HCT116 (cell line): Measurements from ENCODE around the gene AVPR1B.
"Not testable (repeated sequence)": the region's sequence is repeated elsewhere in the genome, so short reads cannot be mapped to it uniquely, and the experiment has no call there.

Source experiments
- JUND ChIP-seq: IDR thresholded peaks from 2 replicates; pipeline ENCODE4 v1.6.1; 2012
- POLR2A ChIP-seq: IDR thresholded peaks from 2 replicates; pipeline ENCODE4 v1.7.0; 2011; ENCODE audit warnings: borderline replicate concordance; ENCODE audit not compliant: insufficient read depth, insufficient read length; ENCODE audit errors: extremely low read depth
- POLR2AphosphoS5 ChIP-seq: IDR thresholded peaks from 2 replicates; pipeline ENCODE4 v1.6.1; 2011; ENCODE audit warnings: mild to moderate bottlenecking, low read depth, low read length, moderate library complexity
- SP1 ChIP-seq: IDR thresholded peaks from 2 replicates; pipeline ENCODE4 v1.6.1; 2012; ENCODE audit warnings: low read depth
- SRF ChIP-seq: IDR thresholded peaks from 2 replicates; pipeline ENCODE4 v1.6.1; 2012; ENCODE audit warnings: low read depth
- YY1 ChIP-seq: IDR thresholded peaks from 2 replicates; pipeline ENCODE4 v1.6.1; 2011; ENCODE audit warnings: low read length, low read depth, moderate library complexity, mild to moderate bottlenecking; ENCODE audit not compliant: insufficient replicate concordance; ENCODE audit errors: extremely low read depth
- ZFX ChIP-seq: fragments of 450-650 bp; IDR thresholded peaks from 2 replicates; pipeline ENCODE4 v1.6.1; 2017
- ZNF274 ChIP-seq: fragments of 200-500 bp; sonication (Bioruptor generic); IDR thresholded peaks from 2 replicates; pipeline ENCODE4 v1.6.1; 2014; ENCODE audit warnings: mild to moderate bottlenecking, low read depth, low read length, inconsistent platforms
- TF ChIP-seq, protein P1 (sequence below), 3 experiments: fragments of 200-600 bp in 1 of 3; sonication (generic) in 1 of 3; IDR thresholded peaks in 2 of 3; conservative IDR thresholded peaks in 1 of 3; 2 replicates each; pipeline ENCODE4 v1.5.1; 2012 to 2017; ENCODE audit warnings: low read depth in 2 of 3, low read length in 2 of 3, antibody characterized with exemption in 1 of 3, borderline replicate concordance in 1 of 3, control low read depth in 1 of 3, mild to moderate bottlenecking in 1 of 3, mixed read lengths in 1 of 3, mixed run types in 1 of 3, moderate library complexity in 1 of 3; ENCODE audit not compliant: insufficient read depth in 1 of 3

DNA sequence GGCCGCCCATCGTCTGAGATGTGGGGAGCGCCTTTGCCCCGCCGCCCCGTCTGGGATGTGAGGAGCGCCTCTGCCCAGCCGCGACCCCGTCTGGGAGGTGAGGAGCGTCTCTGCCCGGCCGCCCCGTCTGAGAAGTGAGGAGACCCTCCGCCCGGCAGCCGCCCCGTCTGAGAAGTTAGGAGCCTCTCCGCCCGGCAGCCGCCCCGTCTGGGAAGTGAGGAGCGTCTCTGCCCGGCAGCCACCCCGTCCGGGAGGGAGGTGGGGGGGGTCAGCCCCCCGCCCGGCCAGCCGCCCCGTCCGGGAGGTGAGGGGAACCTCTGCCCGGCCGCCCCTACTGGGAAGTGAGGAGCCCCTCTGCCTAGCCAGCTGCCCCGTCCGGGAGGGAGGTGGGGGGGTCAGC lies 53.2 kb downstream of the AVPR1B start:
- TF ChIP-seq YY1, JUND, SRF, POLR2A, ZFX, SP1, ZNF274, POLR2AphosphoS5: not testable (repeated sequence)
- TF ChIP-seq, protein P1, sequence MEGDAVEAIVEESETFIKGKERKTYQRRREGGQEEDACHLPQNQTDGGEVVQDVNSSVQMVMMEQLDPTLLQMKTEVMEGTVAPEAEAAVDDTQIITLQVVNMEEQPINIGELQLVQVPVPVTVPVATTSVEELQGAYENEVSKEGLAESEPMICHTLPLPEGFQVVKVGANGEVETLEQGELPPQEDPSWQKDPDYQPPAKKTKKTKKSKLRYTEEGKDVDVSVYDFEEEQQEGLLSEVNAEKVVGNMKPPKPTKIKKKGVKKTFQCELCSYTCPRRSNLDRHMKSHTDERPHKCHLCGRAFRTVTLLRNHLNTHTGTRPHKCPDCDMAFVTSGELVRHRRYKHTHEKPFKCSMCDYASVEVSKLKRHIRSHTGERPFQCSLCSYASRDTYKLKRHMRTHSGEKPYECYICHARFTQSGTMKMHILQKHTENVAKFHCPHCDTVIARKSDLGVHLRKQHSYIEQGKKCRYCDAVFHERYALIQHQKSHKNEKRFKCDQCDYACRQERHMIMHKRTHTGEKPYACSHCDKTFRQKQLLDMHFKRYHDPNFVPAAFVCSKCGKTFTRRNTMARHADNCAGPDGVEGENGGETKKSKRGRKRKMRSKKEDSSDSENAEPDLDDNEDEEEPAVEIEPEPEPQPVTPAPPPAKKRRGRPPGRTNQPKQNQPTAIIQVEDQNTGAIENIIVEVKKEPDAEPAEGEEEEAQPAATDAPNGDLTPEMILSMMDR (IDR thresholded peaks at IDR 0.05 in 2 of 3, conservative IDR thresholded peaks at IDR 0.05 in 1 of 3; ENCODE audit: borderline replicate concordance in 1 of 3, insufficient read depth in 1 of 3, low read depth in 2 of 3, low read length in 2 of 3), result not testable (repeated sequence)
